Trophoblast cell (in vitro differentiated cells and primary cell): ENCODE measurements around the gene CLIC3.

Experiments used
- DNase-seq, 2 donors: peaks; one replicate each; pipeline ENCODE4 v3.0.0-alpha.2; 2016
- H2AFZ ChIP-seq: 2 replicates; pipeline ENCODE4 v1.6.1; 2013; ENCODE audit warnings: low read length, moderate library complexity, mild to moderate bottlenecking; ENCODE audit not compliant: insufficient read depth, poor library complexity
- H2AK5ac ChIP-seq: 2 replicates; pipeline ENCODE4 v1.6.1; 2013; ENCODE audit warnings: mild to moderate bottlenecking, low read length
- H2BK120ac ChIP-seq: 2 replicates; pipeline ENCODE4 v1.6.1; 2013; ENCODE audit warnings: low read length, mild to moderate bottlenecking, moderate library complexity; ENCODE audit not compliant: insufficient read depth, poor library complexity
- H2BK12ac ChIP-seq: 2 replicates; pipeline ENCODE4 v1.6.1; 2013; ENCODE audit warnings: mild to moderate bottlenecking, low read length, moderate library complexity
- H2BK5ac ChIP-seq: 2 replicates; pipeline ENCODE4 v1.6.1; 2013; ENCODE audit warnings: low read length, low read depth, moderate library complexity, mild to moderate bottlenecking; ENCODE audit not compliant: poor library complexity
- H3K14ac ChIP-seq: 2 replicates; pipeline ENCODE4 v1.6.1; 2013; ENCODE audit warnings: mild to moderate bottlenecking, low read length
- H3K18ac ChIP-seq: 2 replicates; pipeline ENCODE4 v1.6.1; 2013; ENCODE audit warnings: mild to moderate bottlenecking, low read length
- H3K23ac ChIP-seq: 2 replicates; pipeline ENCODE4 v1.6.1; 2013; ENCODE audit warnings: low read length
- H3K27ac ChIP-seq: 2 replicates; pipeline ENCODE4 v1.5.1; 2013; ENCODE audit warnings: low read depth, mild to moderate bottlenecking, inconsistent platforms, low read length, moderate library complexity
- H3K27me3 ChIP-seq: 2 replicates; pipeline ENCODE4 v1.6.1; 2013; ENCODE audit warnings: inconsistent platforms, mild to moderate bottlenecking, low read length, moderate library complexity; ENCODE audit not compliant: insufficient read depth
- H3K36me3 ChIP-seq, 2 experiments: 1 replicate in 1 of 2; 2 replicates in 1 of 2; pipeline ENCODE4 v1.6.1; 2013; ENCODE audit warnings: low read length in 2 of 2, mild to moderate bottlenecking in 2 of 2, moderate library complexity in 1 of 2; ENCODE audit not compliant: insufficient read depth in 2 of 2, control insufficient read depth in 1 of 2
- H3K4ac ChIP-seq: 2 replicates; pipeline ENCODE4 v1.6.1; 2013; ENCODE audit warnings: low read depth, mild to moderate bottlenecking, low read length, moderate library complexity
- H3K4me1 ChIP-seq, 2 experiments: 1 replicate in 1 of 2; 2 replicates in 1 of 2; pipeline ENCODE4 v1.6.1; 2013; ENCODE audit warnings: low read length in 2 of 2, mild to moderate bottlenecking in 2 of 2, moderate library complexity in 1 of 2; ENCODE audit not compliant: insufficient read depth in 2 of 2, control insufficient read depth in 1 of 2
- H3K4me2 ChIP-seq: 2 replicates; pipeline ENCODE4 v1.6.1; 2013; ENCODE audit warnings: inconsistent platforms, mild to moderate bottlenecking, low read length, moderate library complexity
- H3K4me3 ChIP-seq: 2 replicates; pipeline ENCODE4 v1.5.1; 2013; ENCODE audit warnings: mild to moderate bottlenecking, low read depth, low read length, inconsistent platforms
- H3K79me1 ChIP-seq: one replicate; pipeline ENCODE4 v1.6.1; 2013; ENCODE audit warnings: low read length
- H3K79me2 ChIP-seq: 2 replicates; pipeline ENCODE4 v1.6.1; 2013; ENCODE audit warnings: low read length, mild to moderate bottlenecking; ENCODE audit not compliant: control insufficient read depth, insufficient read depth, poor library complexity
- H3K9ac ChIP-seq: 2 replicates; pipeline ENCODE4 v1.6.1; 2013; ENCODE audit warnings: mild to moderate bottlenecking, low read length
- H3K9me3 ChIP-seq: 2 replicates; pipeline ENCODE4 v1.6.1; 2013; ENCODE audit warnings: low read depth, mild to moderate bottlenecking, control low read depth, inconsistent platforms, low read length; ENCODE audit not compliant: insufficient read depth
- H4K12ac ChIP-seq: 2 replicates; pipeline ENCODE4 v1.6.1; 2013; ENCODE audit warnings: low read depth, mild to moderate bottlenecking, low read length, moderate library complexity
- H4K8ac ChIP-seq: 2 replicates; pipeline ENCODE4 v1.6.1; 2013; ENCODE audit warnings: low read depth, mild to moderate bottlenecking, low read length, moderate library complexity
- H4K91ac ChIP-seq: one replicate; pipeline ENCODE4 v1.6.1; 2013; ENCODE audit warnings: low read depth, mild to moderate bottlenecking, low read length, moderate library complexity
- WGBS: extraction: QIAGEN DNeasy Blood & Tissue Kit; methylation state at CpG from one replicate; pipeline ENCODE4 v1.1.7; 2013; ENCODE audit warnings: missing lambda C conversion rate; ENCODE audit not compliant: insufficient read length, insufficient coverage; ENCODE audit errors: extremely low coverage; 5-methylcytosine and 5-hydroxymethylcytosine counted together

Gene CLIC3

DNA sequence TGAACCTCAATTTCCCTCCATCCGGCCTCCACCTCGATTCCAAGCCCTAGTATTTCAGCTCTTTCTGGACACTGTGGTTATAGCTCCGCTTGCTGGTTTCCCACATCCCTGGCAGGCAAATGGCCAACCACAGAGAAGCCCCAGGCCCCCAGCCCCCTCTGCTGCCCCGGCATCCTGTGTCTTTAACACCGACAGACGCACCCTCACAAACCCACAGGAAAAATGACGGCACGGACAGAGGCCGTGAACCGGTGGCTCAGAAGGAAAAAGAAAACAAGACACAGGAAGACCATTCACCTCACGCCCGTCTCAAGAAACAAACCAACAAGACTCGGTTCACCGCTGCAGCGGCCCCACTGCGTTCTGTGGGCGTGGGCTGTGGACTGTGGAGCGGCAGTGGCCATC, 1.5 kb upstream of the CLIC3 start:
- no peak overlapping the region for H3K4me3 ChIP-seq
- H2BK120ac ChIP-seq, result peak overlapping the region; percentile 92
- H3K27ac ChIP-seq, result peak overlapping the region; percentile 9
- no peak for DNase-seq
- H2AK5ac ChIP-seq, result peak overlapping the region; percentile 96
- H4K12ac ChIP-seq, result no peak overlapping the region
- peak overlapping the region; percentile 32 for H4K8ac ChIP-seq
- H4K91ac ChIP-seq, result peak overlapping the region; percentile 89
- peak overlapping the region; percentile 17 for H3K4ac ChIP-seq
- H3K4me1 ChIP-seq, result peaks cover 44 to 58% of the 10 kb centered on the region in 2 experiments
- H3K18ac ChIP-seq, result peak overlapping the region; percentile 86
- no peak overlapping the region for H3K9ac ChIP-seq
- peak overlapping the region; percentile 79 for H2BK5ac ChIP-seq
- no peak overlapping the region for H3K4me2 ChIP-seq
- no CpG with 5 or more reads among the region's 18 CpGs for WGBS
- no peak overlapping the region for H2AFZ ChIP-seq
- H3K23ac ChIP-seq, result no peak overlapping the region
- peaks cover 15 to 21% of the 10 kb centered on the region in 2 experiments for H3K36me3 ChIP-seq
- peak overlapping the region; percentile 85 for H3K14ac ChIP-seq
- no peaks in the 10 kb centered on the region for H3K9me3 ChIP-seq
- peaks cover 37% of the 10 kb centered on the region for H3K79me1 ChIP-seq
- peaks cover 11% of the 10 kb centered on the region for H3K79me2 ChIP-seq
- peak overlapping the region; percentile 85 for H2BK12ac ChIP-seq
- H3K27me3 ChIP-seq, result no peaks in the 10 kb centered on the region

- no CpG with 5 or more reads among the region's 10 CpGs for WGBS
These were observed 1.0 kb upstream of the CLIC3 start for GRCh38 chr9:136997371-136997770.

DNA sequence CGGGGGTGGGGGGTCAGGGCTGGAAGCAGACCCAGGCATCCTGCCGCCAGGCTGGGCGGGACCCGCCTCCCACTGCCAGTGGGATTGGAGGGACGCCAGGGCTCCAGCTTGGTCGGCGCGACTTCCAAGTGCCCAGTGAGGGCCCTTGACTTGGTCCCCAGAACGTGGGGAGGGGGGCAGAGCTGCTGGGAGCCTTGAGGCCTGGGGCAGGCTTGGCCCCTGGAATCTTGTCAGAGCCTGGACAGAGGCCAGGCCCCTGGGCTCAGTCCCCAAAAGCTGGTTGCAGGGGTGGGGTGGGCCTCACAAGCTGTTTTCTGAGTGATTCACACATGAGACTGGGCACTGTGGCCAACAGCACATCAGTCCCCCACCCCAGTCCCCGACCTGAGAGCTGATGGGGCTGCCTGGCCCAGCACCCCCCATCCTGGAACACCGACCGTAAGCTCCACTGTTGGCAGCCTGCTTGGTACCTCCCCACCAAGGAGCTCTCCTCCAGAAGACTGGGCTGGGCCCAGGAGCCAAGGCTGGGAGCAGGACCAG, 526 bp downstream of the CLIC3 start:
- Histone ChIP-seq H2BK5ac (peak overlapping the region; percentile 83), H3K9me3 (no peaks in the 10 kb centered on the region), H4K91ac (peak overlapping the region; percentile 88), H3K14ac (peak overlapping the region; percentile 86), H3K23ac (no peak overlapping the region), H2AFZ (peak overlapping the region; percentile 30), H3K18ac (peak overlapping the region; percentile 83), H3K79me2 (peaks cover 15% of the 10 kb centered on the region), H3K4me1 (peaks cover 44 to 60% of the 10 kb centered on the region in 2 experiments), H3K4me3 (no peak overlapping the region), H3K79me1 (peaks cover 46% of the 10 kb centered on the region), H4K12ac (peak overlapping the region; percentile 80), H3K9ac (peak overlapping the region; percentile 19), H3K27me3 (no peaks in the 10 kb centered on the region), H3K4ac (peak overlapping the region; percentile 61), H4K8ac (peak overlapping the region; percentile 84), H3K4me2 (peak overlapping the region; percentile 57), H3K36me3 (peaks cover 15 to 21% of the 10 kb centered on the region in 2 experiments), H2BK12ac (peak overlapping the region; percentile 79), H3K27ac (peak overlapping the region; percentile 63), H2BK120ac (peak overlapping the region; percentile 57), H2AK5ac (peak overlapping the region; percentile 96)
- no CpG with 5 or more reads among the region's 12 CpGs for WGBS
- no peak for DNase-seq

More at GRCh38 chr9:136997371-136997770, 1.0 kb upstream of the CLIC3 start:
- Histone ChIP-seq H4K12ac (peak overlapping the region; percentile 68), H2BK120ac (peak overlapping the region; percentile 80), H3K9me3 (no peaks in the 10 kb centered on the region), H2BK12ac (peak overlapping the region; percentile 85), H3K4me1 (peaks cover 44 to 60% of the 10 kb centered on the region in 2 experiments), H3K4ac (peak overlapping the region; percentile 29), H3K36me3 (peaks cover 15 to 21% of the 10 kb centered on the region in 2 experiments), H4K91ac (peak overlapping the region; percentile 89), H3K4me2 (peak overlapping the region; percentile 57), H3K27ac (peak overlapping the region; percentile 48), H3K27me3 (no peaks in the 10 kb centered on the region), H3K23ac (no peak overlapping the region), H3K18ac (peak overlapping the region; percentile 86), H3K79me1 (peaks cover 42% of the 10 kb centered on the region), H2AFZ (peak overlapping the region; percentile 11), H3K79me2 (peaks cover 14% of the 10 kb centered on the region), H3K4me3 (no peak overlapping the region), H2BK5ac (peak overlapping the region; percentile 79), H3K9ac (no peak overlapping the region), H4K8ac (peak overlapping the region; percentile 32), H2AK5ac (peak overlapping the region; percentile 96), H3K14ac (peak overlapping the region; percentile 85)
- no peak for DNase-seq

GRCh38 chr9:136995362-136995761, 1.0 kb downstream of the CLIC3 start:
- H4K12ac ChIP-seq, result no peak overlapping the region
- H3K18ac ChIP-seq, result peak overlapping the region; percentile 30
- H3K14ac ChIP-seq, result no peak overlapping the region
- H3K4me3 ChIP-seq, result no peak overlapping the region
- no peak overlapping the region for H3K27ac ChIP-seq
- no peak overlapping the region for H3K23ac ChIP-seq
- no peak overlapping the region for H3K9ac ChIP-seq
- peaks cover 15 to 21% of the 10 kb centered on the region in 2 experiments for H3K36me3 ChIP-seq
- H3K4me2 ChIP-seq, result no peak overlapping the region
- H2AFZ ChIP-seq, result no peak overlapping the region
- H2BK120ac ChIP-seq, result peak overlapping the region; percentile 43
- peaks cover 43 to 57% of the 10 kb centered on the region in 2 experiments for H3K4me1 ChIP-seq
- no peaks in the 10 kb centered on the region for H3K27me3 ChIP-seq
- peak overlapping the region; percentile 74 for H2AK5ac ChIP-seq
- no peak overlapping the region for H4K91ac ChIP-seq
- no peak overlapping the region for H3K4ac ChIP-seq
- no peak overlapping the region for H2BK5ac ChIP-seq
- H3K9me3 ChIP-seq, result peaks cover 3% of the 10 kb centered on the region
- H4K8ac ChIP-seq, result peak overlapping the region; percentile 40
- no peak for DNase-seq
- H3K79me1 ChIP-seq, result peaks cover 44% of the 10 kb centered on the region
- peaks cover 15% of the 10 kb centered on the region for H3K79me2 ChIP-seq
- no peak overlapping the region for H2BK12ac ChIP-seq
- no CpG with 5 or more reads among the region's 30 CpGs for WGBS
